GM18508 (cell line): ENCODE measurements around the gene TNS3.

ENCODE experiments used
- ATAC-seq: cut with Tn5 transposase; IDR thresholded peaks from one replicate; pipeline ENCODE4 v1.9.1; 2021; ENCODE audit warnings: moderate number of reproducible peaks; ENCODE audit not compliant: insufficient read depth, unreplicated experiment

TNS3 gene

DNA sequence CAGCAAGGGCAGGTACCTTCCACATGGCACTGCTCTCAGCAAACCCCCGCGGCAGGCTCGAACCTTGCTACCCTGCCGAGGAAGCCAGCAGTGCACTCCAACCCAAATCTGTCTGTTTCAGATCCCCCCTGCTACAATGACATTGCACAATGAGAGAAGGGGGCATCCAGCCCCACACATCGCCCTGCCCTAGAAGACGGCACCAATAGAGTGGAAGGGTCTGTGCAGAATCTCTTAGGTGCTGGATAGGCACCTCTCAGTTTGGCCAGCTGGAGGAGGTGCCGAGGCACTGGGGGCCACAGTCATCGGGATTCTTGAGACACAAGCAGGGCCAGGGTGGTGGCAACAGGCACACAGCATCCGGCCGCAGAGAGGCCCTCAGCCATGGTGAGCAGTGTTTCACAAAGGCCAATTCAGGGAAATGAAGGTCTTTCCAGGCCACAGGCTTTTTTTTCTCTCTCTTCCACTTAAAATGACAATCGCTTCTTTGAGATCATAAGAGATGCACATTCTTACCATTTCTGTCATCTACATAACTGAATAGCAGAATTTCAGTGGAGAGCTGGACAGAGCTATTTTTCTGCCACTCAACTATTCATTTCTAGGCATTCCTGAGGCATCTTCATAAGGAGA lies 281.3 kb downstream of the TNS3 start:
- ATAC-seq, result no peak

DNA sequence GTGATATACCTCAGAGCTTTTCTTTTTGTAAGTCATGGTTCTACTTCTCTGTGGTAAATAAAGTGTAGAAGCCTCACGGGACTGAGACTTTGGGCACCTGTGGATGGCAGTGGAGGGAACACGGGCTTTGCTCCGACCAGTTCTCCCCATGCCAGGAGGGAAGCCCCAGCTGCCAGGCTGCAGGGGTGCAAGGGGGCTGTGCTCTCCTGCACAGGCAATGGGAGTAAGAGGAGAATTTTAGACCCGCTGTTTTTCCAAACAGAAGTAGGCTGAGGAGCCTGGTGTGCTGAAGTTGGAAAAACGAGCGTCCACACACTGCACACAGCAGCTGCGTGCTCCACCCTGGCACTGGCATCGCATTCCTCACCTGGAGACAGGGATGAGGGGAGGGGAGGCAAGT lies 282.4 kb downstream of the TNS3 start:
- ATAC-seq, result no peak

DNA sequence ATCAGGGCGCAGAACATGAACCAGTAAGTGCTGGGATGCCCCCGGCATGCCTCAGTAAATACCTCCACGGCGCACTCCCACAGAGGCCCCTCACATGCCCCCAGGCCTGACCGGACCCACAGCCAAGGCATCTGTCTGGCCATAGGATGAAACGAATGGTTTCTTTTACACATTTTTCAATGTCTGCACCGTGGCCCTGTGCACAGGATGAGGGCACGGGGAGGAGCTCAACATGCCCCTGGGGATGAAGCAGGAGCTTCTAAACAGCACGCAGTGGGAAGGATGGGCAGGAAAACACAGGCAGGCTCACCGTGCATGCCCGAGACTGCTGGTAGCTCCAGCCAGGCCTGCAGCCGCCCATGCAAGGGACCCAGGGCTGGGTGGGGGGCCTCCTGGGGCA lies 283.3 kb downstream of the TNS3 start:
- ATAC-seq, result no peak

DNA sequence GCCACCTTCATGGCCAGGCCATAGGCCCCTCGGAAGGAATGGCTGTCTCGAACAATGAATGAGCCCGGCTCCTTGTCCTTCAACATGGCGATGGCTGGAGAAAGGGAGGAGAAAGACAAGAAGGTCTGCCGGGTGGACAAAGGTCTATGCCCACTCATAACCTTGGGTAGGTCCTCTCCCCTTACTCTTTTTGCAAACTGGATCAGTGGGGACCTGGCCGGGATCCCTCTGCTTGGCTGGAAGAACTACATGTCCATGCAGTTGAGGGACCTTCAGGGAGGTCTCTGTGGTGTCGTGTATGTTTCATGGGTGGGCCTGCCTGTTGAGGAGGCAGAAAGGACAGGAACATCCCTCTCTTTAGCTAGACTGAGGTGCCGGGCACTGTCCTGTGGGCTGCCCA lies 284.8 kb downstream of the TNS3 start:
- ATAC-seq, result no peak

DNA sequence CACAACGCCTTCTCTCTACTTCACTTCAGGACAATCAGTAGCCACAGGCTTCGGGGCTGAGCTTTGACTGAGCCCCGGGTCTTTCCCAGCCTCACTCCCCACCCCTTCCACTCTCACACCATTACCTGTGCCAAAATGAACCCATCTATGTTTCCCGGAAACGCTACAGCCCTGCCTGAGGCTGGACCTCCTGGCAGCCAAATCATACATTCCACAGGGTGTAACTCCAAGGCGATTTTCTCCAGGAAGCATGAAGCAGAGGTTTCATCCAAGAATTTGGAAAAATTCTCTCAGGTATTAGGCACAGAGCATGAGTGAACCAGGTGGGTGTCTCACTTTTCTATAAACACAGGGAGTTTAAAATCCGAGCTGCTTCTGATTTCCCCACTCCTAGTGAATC lies 286.3 kb downstream of the TNS3 start:
- ATAC-seq, result no peak

DNA sequence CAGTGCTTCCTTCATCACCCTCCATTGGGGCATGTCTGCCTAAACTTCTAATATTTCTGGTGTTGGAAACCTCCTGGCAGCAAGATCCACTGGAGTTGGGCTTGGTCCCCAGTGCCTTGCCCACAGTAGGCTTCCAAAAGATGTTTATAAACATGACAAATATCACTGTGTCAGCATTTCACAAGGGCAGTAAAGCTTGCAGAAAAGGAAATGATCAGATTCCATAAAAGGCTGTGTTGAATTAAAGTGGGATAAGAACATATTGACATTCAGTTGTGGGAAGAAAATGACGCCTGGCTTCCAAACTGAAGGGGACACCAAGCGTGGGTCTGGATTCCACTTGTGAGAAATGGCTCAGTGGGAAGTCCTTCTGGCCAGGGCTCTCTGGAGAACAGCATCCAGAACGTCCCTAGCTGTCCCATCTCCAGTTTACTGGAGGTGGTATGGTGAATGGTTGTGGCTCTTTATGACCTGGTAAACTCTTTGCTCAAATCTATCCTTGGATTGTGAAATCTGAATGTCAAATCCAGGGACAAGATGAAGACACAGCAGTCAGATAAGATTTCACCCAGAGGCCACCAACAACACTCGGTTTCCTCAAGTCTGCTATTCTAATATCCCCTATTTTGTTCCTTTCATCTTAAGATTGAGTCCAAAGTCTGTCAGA lies 287.2 kb downstream of the TNS3 start:
- no peak for ATAC-seq

DNA sequence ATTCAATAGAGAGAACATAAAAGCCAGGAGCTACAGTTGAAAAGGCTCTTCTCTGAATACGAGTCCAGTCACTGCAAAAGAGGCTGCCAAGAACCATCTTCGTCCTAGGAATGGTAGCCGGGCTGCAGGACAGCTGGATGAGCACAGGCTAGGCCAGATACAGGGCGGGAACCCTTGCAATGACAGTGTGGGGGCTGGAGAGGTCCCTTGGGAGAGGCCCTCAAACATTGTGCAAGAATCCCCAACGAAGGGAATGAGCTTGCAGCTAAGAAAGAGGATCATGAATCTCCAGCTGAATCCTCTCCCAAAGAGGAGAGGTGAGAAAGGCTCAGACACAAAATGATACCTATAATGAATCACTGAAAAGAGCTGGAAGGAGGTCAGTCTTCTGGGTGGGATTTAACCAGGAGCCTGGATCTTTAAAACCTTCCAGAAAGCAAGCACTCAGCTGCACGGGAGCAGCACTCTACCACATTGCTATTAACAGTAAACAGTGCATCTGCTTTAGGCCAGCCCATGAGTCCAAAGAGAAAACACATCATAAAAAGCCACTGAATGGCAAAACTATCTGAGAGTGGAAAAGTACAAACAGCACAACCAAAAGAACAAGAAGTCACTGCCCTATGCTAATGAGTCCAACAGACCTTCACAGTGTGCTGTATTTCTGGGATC lies 287.9 kb downstream of the TNS3 start:
- ATAC-seq, result no peak

DNA sequence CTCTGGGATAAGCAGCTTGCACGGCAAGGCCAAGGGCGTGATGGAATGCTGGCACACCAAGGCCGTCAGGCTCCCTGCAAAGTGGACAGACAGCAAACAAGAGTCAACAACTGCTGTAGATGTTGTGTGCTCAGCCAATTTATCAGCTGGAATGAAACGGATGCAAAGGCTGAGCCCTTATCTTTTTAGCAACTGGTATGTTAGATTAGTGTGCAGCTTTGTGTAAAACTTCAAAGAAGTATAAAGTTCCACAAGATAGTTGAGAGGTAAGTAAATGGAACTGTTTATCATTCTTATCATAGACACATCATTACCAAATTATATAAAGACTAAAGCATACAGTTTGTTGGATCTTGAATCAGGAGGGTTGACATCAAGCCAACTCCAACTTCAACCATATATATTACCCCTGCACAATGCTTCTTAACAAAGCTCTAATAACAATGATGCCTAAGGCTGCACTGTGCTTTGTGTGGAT lies 289.0 kb downstream of the TNS3 start:
- ATAC-seq, result no peak

DNA sequence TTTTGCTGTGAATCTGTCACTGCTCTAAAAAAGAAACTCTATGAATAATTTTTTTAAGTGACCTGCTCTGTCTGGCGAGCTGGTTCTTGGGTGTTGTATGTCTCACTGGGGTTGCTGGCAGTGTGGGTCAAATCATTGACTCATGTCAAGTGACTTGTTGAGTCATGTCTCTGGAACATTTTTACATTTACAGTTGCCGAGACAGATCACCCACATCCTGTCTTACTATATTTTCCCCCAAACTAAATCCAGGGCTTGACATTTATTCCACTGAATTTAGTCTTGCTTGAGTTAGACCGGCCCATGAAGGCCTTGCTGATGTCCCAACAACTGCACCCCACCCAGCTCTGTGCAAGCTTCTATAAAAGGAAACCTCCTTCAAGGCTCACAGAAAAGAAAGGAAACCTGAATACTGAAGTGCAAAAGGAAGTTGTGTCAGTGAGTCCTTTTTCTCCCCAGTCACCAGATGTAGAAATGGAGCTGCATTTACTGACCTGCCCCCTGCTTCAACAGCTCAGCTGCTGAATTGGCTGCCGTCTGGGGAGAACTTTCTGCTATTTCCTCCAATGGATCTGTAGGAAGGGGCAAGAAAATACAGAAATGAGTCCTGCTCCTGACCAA lies 290.3 kb downstream of the TNS3 start:
- peak; percentile 95 for ATAC-seq

DNA sequence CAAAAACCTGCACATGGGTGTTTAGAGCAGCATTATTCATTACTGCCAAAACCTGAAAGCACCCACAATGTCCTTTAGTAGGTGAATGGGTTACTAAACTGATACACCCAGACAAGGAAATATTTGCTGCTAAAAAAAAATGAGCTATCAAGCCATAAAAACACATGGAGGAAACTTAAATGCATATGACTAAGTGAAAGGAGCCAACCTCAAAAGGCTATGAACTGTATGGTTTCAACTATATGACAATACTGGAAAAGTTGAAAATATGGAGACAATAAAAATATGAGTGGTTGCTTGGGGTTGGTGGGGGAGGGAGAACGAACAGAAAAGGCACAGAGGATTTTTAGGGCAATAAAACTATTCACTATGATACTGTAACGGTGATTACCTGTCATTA lies 291.0 kb downstream of the TNS3 start:
- ATAC-seq, result no peak

DNA sequence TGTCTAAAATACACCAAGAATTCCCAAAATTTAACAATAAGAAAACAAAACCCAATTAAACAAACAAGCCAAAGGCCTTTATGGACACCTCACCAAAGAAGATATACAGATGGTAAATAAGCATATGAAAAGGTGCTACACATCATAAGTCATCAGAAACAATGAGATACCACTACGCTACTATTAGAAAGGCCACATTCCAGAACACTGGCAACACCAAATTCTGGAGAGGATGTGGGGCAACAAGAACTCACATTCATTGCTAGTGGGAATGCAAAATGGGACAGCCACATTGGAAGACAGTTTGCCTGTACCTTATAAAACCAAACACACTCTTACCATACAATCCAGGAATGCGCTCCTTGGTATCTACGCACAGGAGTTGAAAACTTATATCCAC lies 291.4 kb downstream of the TNS3 start:
- no peak for ATAC-seq

DNA sequence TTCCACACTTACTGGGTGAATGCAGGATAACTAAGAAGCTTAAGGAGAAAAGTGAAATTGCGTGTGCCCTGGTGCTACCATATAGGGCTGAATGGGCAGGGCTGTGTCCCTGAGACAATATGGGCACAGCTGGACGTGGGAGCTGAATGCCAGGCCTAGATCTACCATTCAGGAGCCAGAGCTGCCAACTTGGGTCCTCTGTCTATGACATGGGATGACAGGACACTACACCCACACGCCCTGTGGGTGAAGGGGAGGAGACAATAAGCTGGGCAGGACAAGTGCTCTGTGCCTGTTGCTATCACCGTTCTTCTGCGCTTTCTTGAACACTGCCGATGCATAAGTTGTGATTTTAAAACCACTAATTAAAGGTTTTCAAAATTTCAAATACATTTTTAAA lies 293.9 kb downstream of the TNS3 start:
- ATAC-seq, result no peak

DNA sequence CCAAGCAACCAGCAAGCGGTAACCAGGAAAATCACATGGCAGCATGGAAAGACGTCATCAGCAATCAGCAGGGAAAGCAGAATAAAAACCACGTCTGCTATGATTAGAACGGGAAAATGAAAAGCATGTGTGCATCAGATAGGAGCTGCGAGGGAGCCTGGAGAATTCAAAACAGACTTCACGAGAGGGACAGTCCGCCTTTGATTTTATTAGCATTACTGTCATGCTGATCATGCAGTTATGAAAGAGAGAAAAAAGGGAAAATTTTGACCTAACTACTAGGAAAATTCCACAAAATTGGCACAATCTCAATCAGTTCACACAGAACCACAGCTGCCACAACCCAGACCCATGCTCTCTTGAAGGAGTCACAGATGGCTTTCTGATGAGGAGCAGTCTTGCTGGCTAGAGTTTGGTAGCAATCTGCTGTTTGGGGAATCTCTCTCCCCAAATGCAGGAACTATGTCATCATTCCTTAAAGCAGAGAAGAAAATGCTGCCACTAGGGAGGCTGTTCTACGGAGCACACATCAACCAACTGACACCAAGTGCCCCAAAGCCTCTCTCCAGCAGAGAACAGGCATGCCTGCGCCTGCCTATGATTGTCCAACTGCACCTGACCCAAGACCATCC lies 295.9 kb downstream of the TNS3 start:
- ATAC-seq, result no peak

DNA sequence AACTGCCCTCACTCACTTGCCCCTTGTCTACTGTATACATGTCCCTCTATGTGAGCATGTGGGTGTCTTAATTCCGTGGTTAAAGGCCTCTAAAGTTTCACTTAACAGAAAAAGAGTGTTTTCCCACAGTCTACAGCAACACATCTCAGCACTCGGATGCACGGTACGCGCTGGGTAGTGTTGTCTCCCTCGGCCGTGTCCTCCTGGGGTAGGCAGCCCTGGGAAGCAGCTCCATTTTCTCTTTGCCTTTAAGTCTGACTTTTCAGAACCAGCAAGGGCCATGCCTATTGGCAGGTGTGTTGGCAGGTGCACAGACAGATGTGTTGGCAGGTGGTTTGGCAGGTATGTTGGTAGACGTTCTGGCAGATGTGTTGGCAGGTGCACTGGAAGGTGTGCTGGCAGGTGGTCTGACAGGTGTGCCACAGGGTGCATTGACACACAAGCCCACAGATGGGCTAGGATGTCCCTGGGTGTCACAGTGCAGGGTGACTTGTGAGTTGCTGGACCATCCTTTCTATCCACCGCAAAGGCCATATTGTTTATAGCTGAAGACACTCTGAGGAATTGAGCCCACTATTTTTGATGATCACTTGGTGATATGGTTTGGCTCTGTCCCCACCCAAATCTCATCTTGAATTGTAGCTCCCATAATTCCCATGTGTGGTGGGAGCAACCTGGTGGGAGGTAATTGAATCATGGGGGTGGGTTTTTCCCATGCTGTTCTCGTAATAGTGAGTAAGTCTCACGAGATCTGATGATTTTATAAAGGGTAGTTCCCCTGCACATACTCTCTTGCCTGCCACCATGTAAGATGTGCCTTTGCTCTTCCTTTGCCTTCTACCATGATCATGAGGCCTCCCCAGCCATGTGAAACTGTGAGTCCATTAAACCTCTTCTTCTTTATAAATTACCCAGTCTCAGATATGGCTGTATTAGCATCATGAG lies 296.9 kb downstream of the TNS3 start:
- ATAC-seq, result no peak

DNA sequence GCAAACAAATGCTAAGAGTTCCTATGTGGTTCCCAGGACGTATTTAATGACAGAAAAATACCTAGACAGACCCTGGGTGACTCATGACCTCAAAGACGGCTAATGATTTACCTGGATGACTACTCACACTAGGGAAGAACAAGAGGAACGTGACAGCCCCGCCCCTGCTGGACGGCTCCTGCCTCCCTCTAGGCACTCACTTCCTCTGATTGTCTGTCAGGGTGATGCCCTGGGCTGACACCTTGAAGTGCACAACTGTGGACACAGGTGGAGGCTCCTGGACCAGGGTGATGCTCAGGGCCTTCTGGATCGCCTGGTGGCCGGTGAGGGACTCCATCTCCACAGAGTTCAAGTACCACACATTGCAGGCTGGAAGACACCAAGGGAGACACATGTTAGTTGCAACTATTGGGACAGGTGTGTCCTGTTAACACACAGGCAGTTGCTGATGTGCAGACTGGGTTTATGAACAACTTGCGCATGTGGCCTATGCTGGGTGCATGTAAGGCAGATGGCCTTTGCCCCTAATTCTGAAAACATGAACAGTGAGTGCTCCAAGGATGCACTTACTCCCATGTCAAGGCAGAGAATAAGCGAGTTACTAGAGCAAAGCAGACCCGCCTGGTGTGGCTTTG lies 298.3 kb downstream of the TNS3 start:
- no peak for ATAC-seq

DNA sequence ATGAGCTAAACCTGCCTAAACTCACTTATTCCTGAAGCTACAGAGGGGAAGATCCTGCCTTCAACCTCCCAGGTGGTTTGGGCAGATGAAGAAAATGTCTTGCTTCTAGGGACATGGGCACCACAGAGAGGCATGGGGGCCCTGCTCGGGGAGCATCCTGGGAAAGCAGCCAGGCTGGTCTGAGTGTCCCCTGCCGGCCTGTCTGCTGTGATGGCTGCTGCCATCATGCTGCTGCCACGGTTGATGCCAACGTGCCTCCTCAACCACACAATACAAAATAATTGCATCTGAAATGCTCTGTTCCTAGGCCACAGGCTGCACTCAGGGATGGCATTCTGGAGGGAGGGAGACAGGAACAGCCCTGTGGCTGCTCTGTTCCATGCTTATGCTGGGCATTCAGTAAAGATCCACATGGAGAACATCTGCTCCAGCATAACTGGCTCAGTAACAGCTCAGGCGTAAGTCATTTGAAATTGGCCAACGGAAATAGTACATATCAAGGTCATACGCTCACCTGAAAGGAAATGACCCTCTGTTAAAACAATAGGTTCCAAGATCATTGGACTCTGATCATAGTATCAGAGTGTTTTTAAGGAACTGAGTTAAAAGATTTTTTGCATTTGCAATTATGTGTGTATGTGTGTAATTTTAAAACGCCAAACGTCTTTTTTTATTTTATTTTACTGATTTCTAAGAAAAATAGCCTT lies 299.0 kb downstream of the TNS3 start:
- no peak for ATAC-seq

DNA sequence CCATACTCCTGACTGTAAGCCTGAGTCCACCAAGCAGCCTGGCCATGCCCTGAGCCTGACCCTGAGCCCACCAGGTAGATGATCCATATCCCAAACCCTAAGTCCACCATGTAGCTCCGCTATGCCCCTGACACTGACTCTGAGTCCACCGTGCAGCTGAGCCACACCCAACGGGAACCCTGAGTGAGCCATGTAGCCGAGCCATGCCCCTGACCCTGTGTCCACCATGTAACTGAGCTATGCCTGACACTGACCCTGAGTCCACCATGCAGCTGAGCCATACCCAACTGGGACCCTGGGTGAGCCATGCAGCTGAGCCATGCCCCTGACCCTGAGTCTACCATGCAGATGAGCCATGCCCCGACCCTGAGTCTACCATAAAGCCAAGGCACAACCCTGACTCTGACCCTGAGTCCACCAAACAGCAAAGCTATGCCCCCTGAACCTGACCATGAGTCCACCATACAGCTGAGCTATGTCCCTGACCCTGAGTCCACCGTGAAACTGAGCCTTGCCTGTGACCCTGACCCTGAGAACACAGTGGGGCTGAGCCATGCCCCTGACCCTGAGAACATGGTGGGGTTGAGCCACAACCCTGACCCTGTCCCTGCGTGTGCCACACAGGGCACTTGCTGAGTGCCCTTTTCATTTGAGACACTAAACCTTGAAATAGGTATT lies 299.8 kb downstream of the TNS3 start:
- no peak for ATAC-seq

DNA sequence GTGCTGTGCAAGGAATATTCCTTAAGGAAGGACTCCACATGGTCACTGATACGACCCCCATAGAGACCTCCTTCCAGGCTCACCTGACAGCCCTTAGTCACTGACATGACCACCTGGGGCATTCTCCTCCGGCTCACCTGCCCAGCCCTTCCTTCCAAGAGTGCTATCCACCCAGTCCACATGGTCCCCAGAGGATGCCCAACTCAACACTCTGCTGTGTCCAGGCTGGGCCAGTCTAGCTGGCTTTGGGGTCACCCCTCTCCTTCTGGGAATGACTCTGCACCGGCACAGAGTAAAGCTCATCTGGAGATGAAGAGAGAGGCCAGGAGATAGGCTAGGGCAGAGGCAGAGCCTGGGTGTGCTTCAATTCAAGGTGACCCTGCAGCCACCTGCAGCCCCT lies 300.8 kb downstream of the TNS3 start:
- no peak for ATAC-seq
